Measurements from ENCODE around the gene SLC35F2.
"Not testable (repeated sequence)": the region's sequence is repeated elsewhere in the genome, so short reads cannot be mapped to it uniquely, and the experiment has no call there.

Gene SLC35F2

GRCh38 chr11:107858217-107859070 is at the start of gene SLC35F2:
SLC35F2 (minus strand) TSS chr11:107858787; CDS start chr11:107858767, 20 bp downstream.
- in situ Hi-C loops (cut with HindIII; ENCODE audit: low sequenced_read_pairs) = no loop called here

GRCh38 chr11:107908211-107908610 is 49.6 kb upstream of the SLC35F2 start:
- in situ Hi-C loops (cut with HindIII; ENCODE audit: low sequenced_read_pairs) = no loop called here

GRCh38 chr11:107898270-107898669 is 39.7 kb upstream of the SLC35F2 start:
- in situ Hi-C loops (cut with HindIII; ENCODE audit: low sequenced_read_pairs) = no loop called here

GRCh38 chr11:107882095-107882820 is 23.7 kb upstream of the SLC35F2 start:
- in situ Hi-C loops (cut with HindIII; ENCODE audit: low sequenced_read_pairs) = no loop called here

GRCh38 chr11:107881471-107881870 is 22.9 kb upstream of the SLC35F2 start:
- in situ Hi-C loops (cut with HindIII; ENCODE audit: low sequenced_read_pairs) = not testable (repeated sequence)

GRCh38 chr11:107876141-107876540 is 17.6 kb upstream of the SLC35F2 start:
- in situ Hi-C loops (cut with HindIII; ENCODE audit: low sequenced_read_pairs) = no loop called here

GRCh38 chr11:107864591-107864990 is 6.0 kb upstream of the SLC35F2 start:
- in situ Hi-C loops (cut with HindIII; ENCODE audit: low sequenced_read_pairs) = no loop called here

- in situ Hi-C loops (cut with HindIII; ENCODE audit: low sequenced_read_pairs) = no loop called here
Observed at GRCh38 chr11:107860688-107861087, 2.1 kb upstream of the SLC35F2 start.

GRCh38 chr11:107860240-107860620 is 1.6 kb upstream of the SLC35F2 start:
- in situ Hi-C loops (cut with HindIII; ENCODE audit: low sequenced_read_pairs) = not testable (repeated sequence)

- in situ Hi-C loops (cut with HindIII; ENCODE audit: low sequenced_read_pairs) = no loop called here
Observed at GRCh38 chr11:107859459-107860239, 1.1 kb upstream of the SLC35F2 start.

GRCh38 chr11:107857550-107858216 is 904 bp downstream of the SLC35F2 start:
- in situ Hi-C loops (cut with HindIII; ENCODE audit: low sequenced_read_pairs) = no loop called here

GRCh38 chr11:107856981-107857517 is 1.5 kb downstream of the SLC35F2 start:
- in situ Hi-C loops (cut with HindIII; ENCODE audit: low sequenced_read_pairs) = no loop called here

GRCh38 chr11:107856180-107856980 is 2.2 kb downstream of the SLC35F2 start:
- in situ Hi-C loops (cut with HindIII; ENCODE audit: low sequenced_read_pairs) = no loop called here

- in situ Hi-C loops (cut with HindIII; ENCODE audit: low sequenced_read_pairs) = no loop called here
Observed at GRCh38 chr11:107853070-107853469, 5.5 kb downstream of the SLC35F2 start.

- in situ Hi-C loops (cut with HindIII; ENCODE audit: low sequenced_read_pairs) = no loop called here
Observed at GRCh38 chr11:107851704-107852310, 6.8 kb downstream of the SLC35F2 start.

- in situ Hi-C loops (cut with HindIII; ENCODE audit: low sequenced_read_pairs) = no loop called here
Observed at GRCh38 chr11:107849790-107850189, 8.8 kb downstream of the SLC35F2 start.

GRCh38 chr11:107848345-107848744 is 10.2 kb downstream of the SLC35F2 start:
- in situ Hi-C loops (cut with HindIII; ENCODE audit: low sequenced_read_pairs) = no loop called here

GRCh38 chr11:107847184-107847583 is 11.4 kb downstream of the SLC35F2 start:
- in situ Hi-C loops (cut with HindIII; ENCODE audit: low sequenced_read_pairs) = no loop called here

GRCh38 chr11:107844041-107844440 is 14.5 kb downstream of the SLC35F2 start:
- in situ Hi-C loops (cut with HindIII; ENCODE audit: low sequenced_read_pairs) = no loop called here

Measured in DLD1 (cell line).